GM21360 (cell line): ENCODE measurements around the gene SCN8A.

Experiments
- ATAC-seq: cut with Tn5 transposase; IDR thresholded peaks from one replicate; pipeline ENCODE4 v1.9.1; 2021; ENCODE audit warnings: mild to moderate bottlenecking, moderate library complexity; ENCODE audit not compliant: unreplicated experiment

The SCN8A gene

DNA sequence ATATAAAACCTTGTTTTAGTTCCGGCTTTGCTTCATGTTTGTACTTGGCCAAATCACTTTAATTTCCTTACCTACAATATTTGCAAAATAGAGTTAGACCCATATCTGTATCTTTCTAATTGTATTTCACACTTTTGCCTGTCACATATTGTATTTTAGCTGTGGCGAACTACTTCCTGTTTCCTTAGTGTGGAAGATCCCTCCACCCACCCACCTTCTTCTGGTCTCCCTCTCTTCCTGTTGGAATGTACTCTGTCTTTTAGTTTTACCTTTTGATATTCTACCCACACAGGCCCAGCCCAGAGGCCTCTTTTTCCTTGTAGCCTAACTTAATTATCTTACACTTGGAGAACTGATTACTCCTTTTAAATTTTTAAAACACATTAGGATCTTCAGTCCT lies 78.2 kb downstream of the SCN8A start:
- ATAC-seq: no peak

DNA sequence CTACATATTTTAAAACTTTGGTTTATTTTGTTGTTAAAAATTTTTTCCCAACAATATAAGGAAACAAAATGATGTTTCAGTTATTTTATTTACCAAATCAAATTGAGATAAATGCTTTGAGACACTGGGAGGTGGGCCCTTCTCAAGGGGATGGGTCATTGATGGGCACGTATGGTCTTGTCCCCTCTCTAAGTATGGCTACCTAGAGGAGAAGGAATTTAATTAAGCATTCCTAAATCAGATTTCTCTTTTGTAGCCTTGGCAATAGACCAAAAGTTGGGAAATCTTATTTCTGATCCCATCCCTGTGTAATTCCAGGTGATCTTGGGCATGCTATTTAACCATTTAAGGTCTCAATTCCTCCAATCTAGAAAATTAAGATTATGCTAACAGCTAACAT lies 79.0 kb downstream of the SCN8A start:
- no peak for ATAC-seq

DNA sequence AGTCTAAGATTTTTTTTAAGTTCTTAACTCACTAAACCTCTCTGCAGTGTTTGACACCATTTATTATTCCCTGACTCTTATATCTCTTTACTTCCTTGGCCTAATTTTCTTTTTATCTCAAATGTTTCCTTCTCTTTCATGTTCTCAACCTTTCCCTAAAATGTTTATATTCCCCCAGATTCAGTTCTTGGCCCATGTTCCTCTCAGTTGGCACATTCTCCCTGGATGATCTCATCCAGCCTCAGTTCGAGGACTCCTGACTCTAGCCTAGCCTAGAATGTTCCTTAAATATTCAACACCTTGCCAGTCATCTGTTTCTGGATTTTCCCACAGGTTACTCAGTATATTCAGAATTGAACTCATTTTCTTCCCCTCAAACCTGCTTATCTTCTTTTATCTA lies 81.3 kb downstream of the SCN8A start:
- no peak for ATAC-seq

DNA sequence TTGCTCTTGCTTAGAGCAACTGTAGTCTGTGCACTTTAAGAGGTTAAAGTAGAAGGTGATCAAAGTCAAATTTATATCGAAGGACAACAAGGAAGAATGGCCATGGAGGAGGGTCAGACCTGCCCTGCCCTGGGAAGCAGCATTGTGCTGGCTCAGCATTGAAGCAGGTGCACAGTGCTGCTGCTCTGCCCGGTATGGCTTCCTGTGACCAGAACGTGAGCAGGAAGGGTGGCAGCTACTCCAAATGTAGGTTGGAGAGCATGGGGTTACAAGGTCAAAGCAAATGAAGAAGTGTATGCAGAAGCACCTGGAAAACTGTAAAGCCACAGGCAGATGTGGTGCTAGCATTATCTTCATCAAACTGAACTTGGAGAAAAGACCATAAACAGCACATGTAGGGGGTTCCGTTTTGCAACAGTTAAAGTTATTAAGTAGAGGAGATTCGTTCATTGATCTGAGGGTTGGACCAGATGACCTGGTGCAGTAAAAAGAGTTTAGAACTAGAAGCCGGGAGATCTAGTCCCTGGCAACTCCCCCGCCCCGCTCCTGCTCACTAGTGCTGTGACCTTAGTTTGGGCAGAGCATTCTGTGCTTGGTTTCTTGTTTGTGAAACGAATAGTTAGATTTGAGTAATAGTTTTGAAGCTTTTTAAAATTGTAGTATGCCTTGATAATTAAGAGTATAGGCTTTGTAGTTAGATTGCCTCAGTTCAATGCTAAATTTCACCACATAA lies 84.2 kb downstream of the SCN8A start:
- no peak for ATAC-seq

DNA sequence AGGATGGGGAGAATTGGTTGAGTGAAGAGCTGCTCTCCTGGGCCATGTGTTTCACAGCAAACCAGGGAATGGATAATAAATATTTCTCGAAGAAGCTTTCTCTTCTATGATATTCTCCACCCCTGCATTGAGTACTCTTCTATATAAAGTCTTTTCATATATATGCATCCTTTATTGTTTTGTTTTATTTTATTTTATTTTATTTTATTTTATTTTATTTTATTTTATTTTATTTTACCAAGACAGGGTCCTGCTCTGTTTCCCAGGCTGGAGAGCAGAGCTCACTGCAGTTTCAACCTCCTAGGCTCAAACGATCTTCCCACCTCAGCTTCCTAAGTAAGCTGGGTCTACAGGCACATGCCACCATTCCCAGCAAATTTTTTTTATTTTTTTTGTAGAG lies 85.8 kb downstream of the SCN8A start:
- ATAC-seq: no peak

DNA sequence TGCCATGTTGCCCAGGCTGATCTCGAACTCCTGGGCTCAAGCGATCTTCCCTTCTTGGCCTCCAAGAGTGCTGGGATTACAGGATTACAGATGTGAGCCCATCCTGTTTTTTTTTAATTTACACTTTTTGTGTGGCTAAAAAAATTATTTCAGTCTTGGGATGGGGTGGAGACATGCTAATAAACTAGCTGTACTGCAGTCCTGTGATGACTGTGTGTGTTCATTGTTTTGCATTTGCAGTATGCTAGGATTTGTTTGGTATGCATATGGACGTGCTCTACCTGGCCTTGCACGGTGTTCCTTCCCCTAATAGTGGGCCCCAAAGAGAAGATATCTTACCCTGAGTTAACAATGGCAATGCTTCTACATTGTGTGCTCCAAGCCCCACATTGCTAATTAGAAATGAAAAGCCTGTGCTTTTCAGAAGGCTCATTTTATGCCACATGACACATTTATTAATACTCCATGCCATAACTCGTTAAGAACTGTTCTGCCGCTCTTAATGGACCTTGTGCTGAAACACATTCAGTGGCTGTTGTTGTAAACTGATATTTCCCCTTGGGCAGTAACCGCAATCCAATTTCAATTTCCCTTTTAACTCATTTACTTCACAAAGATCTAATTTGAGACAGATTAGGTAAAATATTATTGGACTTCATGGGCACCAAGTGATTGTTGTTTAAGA lies 86.4 kb downstream of the SCN8A start:
- ATAC-seq: no peak

DNA sequence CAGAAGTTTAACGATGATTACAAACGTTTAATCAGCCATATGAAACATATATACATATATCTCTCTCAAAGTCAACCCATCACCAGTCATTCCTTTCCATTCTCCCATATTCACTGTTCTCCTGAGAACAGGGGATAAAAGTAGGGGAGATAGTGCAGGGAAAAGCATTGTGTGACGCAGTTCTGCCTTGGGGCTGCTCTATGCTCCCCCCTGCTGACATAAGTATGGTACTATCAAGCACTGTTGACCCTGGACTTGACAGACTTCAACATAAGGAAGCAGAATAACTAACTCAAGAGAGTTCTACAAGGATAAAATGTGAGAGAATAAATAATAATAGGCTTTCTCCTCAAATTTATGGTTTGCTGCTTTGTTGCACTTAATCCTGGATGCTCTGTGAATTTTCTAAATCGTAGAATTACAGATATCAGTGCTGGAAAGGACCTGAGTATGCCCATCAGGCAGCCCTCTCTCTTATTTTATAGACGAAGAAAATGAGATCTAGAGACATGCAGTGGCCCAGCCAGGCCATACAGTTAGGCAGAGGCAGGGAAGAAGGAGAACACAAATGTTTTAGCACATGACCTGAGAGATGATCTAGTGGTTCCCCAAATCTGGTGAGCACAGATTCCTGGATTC lies 87.2 kb downstream of the SCN8A start:
- ATAC-seq: no peak

DNA sequence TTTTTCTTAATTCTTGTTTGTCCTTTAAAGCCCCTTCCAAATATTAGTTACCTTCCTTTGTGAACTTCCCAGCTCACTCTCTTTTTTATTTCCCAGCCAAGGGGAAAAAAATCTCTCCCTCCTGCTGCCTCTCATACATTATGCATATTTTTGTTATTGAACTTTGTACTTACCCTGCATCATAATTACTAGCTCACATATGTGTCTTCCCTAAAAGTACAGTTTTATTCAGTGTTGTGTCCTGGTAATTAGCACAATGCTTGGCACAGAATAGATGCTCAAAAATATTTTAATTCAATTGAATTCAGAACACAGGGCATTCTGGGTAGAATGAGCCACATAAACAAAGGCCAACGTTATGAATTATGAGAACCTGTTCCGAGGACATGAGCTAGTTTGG lies 91.9 kb downstream of the SCN8A start:
- ATAC-seq: no peak

DNA sequence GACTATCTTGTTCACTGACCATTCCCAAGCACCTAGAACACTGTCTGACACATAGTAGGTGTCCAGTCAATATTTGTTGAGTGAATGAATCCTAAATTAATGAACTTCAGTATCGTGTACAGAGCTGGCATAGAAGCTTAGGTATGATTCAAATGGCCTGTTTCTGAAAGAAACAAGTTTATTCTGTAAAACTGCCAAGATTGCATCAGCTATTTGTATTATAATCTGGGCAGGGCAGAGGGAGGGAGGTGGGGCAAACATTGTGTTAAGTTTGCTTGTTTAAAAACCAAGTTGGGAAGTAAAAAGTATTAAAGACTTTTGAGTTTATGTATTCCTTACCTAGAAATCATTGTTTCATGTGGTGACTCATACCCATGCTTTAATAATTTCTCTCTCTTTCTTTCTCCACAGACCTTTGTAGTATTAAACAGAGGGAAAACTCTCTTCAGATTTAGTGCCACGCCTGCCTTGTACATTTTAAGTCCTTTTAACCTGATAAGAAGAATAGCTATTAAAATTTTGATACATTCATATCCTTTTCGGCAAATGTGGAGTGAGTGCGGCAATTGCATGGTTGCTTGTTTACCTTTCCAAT lies 92.8 kb downstream of the SCN8A start:
- ATAC-seq: no peak

DNA sequence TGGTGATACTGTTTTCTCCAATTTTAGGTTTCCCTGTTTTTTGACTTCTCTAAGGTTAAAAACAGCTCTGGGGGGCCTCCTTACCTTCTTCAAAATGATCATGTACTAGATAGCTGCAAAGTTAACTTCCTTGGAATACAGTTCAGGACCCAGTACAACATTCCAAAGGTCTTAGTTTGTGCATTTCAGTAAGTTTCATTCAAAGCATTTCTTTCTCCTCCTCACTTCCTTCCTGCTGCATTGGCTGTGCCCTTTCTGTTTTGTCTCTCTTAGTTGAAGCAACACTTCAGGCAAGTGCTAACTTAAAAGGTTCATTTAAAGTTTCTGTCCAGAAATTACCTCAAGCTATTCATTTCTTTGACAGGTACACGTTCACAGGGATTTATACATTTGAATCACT lies 95.7 kb downstream of the SCN8A start:
- no peak for ATAC-seq

DNA sequence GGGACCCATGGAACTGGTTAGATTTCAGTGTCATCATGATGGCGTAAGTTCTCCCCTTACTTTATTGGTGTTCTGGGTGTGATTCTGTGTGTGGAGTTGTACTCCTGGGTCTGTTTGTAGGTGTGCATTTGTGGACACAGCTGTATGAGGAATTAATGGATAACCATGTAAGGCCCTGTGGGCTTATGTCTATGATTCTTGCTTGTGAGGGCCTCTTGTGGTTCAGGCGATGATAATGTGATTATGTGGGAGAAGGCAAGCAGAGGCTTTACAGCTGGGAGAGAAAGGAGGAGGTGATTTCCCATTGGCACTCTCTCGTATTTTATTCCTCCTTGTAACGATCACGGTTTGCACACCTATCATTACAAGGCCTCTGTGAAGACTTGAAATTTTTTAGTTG lies 96.1 kb downstream of the SCN8A start:
- no peak for ATAC-seq

DNA sequence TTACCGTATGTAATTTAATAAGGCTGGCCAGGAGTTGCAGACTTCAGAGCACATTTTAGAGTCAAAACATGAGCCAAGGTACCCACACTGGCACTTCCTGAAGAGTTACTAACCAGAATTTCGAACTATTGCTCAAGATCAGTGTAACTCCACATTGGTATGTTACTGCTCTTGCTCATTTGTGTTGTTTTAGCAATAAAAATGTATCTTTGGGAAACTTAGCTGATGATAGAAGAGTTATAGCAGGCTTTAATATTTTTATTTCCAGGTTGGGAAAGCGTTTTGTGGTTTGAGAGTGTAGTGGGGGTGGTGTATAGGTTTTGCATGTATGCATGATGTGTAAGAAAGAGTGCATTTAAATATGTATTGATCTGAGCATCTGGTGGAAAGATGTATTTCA lies 96.6 kb downstream of the SCN8A start:
- ATAC-seq: no peak

DNA sequence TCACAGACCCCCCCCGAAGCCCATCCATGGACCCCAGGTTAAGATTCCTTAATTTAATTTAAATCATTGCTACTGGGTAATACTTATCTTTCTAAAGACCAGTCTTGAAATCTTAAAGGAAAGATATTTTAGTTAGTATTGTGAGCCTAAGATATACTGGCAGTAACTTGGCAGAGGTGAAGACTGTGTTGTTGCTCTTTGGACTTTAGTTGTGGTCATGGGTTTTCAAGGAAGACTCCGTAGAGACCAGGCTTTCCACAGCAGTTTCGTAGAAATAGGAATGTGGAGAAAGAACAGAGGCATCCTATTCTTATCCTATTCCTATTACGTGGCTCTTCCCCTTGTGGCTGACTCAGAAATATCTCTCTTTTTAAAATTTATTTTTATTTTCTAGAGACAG lies 99.0 kb downstream of the SCN8A start:
- no peak for ATAC-seq

DNA sequence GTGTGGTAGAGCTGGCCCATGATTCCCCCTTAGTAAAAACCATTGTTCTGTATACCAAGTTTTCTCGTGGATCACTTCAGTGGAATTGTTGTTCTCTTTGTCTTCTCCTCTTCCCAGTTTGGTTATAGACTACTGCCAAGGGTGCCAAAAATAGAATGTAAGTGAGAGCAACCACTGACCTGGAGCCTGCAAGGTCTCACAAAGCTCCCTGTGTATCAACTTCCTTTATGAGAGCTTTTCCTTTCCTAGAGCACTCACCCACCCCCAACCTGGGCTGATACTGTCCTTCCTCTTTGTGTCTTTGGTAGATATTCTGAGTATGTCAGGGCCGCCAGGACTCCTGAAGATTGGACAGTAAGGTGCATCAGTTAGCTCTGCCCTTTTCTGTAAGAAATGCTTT lies 101.0 kb downstream of the SCN8A start:
- no peak for ATAC-seq

DNA sequence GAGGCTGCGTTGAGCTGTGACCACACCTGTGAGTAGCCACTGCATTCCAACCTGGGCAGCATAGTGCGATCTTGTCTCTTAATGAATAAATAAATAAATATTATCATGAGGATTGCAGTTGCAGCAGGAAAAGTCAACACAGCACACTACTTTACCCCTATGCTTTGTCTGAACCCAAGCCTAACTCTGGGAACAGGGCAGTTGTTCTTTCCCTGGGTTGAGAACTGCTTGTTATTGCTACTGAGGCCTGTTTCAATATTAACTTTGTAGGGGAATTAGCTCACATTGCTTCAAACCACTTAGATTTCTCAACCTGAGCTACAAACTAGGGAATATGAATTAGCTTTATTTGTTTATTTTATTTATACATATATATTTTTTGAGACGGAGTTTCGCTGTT lies 102.5 kb downstream of the SCN8A start:
- ATAC-seq: no peak

DNA sequence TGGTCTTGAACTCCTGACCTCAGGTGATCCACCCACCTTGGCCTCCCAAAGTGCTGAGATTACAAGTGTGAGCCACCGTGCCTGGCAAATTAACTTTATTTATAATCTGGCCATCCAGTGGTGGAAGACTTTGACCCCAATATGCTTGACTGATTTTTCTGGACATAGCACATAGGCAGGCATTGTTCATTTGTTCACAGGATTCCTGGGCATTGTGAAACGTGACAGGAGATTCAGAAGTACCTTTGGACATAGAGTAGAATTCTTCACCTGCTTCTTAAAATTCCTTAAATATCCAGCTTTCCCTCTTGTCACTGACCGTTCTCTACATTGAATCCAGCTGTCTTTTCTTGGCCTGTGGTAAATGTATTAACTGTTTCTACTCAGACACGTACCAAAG lies 103.1 kb downstream of the SCN8A start:
- no peak for ATAC-seq

DNA sequence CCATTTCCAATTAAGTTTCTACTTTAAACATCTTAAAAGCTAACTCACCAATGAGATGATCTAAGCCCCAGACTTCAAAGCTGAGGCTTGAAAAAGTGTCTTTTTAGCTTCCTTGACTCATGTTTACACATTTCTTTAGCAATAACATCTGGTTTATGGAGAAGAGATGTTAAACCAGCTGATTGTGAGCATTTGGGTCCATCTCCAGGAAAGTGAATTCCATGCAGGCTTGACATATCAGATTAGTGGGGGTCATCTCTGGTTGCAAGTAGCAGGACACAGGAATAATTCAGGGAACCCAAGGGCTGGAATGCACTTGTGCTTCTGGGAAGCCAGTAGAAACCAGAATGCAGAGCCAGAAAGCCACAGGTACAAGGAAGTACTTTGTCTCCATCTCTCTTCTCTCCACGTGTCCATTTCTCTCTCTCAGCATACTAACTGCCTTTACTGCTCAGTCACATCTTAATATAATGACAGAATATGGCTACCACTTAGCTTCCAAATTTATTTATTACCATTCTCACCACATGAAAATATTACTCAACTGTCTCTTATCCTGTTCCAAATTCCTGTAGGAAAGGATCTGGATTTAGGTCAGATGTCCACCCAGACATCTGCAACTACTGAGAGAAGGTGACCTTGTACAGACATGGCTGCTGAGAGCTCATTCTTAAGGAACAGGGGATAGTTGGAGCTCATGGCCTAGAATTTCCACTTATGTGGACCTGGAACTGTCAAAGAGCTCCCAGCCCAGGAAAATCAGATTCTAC lies 104.4 kb downstream of the SCN8A start:
- ATAC-seq: no peak

DNA sequence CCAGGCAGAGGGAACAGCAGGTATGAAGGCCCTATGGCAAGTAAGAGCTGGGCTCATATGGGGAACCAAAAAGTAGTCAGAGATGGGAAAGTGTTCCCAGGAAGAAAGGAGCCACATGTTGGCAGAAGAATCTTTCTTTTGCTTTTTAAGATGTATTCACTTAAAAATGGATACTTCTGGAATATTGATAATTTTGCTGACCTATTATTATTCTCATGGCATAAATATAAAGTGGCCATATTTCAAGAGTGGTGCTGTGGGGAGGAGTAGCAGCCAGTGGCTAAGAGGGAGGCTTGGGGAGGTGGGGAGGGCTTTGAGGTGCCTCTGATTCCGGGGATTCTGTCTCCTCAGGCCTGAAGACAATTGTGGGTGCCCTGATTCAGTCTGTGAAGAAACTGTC lies 108.2 kb downstream of the SCN8A start:
- no peak for ATAC-seq

DNA sequence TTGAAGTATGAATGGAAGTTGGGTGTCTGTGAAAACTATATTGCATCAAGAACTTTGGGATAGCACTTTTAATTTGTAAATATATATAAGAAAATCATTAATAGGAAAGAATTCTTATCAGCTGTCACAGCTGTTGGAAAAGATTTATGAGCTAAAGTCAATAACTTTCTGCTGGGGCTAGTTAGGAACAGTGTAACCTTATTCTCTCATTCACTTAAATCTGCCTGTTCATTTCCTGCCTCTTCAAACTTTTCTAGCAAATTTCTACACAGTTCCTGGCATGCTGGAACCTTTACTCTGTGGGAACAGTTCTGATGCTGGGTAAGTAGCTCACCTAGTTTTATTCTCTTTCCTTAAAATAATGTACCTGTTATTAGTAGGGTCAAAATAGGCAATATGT lies 109.9 kb downstream of the SCN8A start:
- ATAC-seq: no peak

DNA sequence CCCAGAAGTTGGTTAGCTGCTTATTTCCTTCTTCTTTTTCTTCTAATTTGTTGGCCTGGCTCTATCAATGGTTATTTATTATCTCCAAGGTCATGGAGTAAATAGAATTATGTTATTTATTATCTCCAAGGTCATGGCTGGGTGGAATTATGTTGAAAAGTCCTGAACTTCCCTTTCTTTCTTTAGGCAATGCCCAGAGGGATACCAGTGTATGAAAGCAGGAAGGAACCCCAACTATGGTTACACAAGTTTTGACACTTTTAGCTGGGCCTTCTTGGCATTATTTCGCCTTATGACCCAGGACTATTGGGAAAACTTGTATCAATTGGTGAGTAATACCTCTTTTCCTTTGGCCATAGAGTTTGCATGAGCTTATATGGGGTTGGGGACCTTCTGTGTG lies 111.6 kb downstream of the SCN8A start:
- ATAC-seq: no peak

DNA sequence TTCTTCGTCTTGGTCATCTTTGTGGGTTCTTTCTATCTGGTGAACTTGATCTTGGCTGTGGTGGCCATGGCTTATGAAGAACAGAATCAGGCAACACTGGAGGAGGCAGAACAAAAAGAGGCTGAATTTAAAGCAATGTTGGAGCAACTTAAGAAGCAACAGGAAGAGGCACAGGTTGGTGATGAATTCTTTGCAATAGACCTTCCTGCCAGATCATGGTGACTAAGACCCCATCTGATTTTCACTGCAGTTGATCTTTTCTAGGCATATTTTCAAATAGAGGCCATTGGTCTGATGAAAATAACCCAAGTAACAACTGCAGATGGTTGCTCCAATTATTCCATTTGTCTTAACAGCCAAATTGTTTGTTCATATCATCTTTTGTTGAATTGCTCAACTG lies 114.4 kb downstream of the SCN8A start:
- ATAC-seq: no peak
